Stimulated activated CD8-positive, alpha-beta memory T cell treated with anti-CD3 and anti-CD28 coated beads, Interleukin-15, amount 100 ng/mL, for 1 hour (primary cell): Measurements from ENCODE around the gene DDX39A.
"Not testable (repeated sequence)": the region's sequence is repeated elsewhere in the genome, so short reads cannot be mapped to it uniquely, and the experiment has no call there.

ENCODE experiments used
- DNase-seq: peaks from one replicate; pipeline ENCODE4 v3.0.0-alpha.2; 2020; ENCODE audit warnings: low read depth

The DDX39A gene

DNA sequence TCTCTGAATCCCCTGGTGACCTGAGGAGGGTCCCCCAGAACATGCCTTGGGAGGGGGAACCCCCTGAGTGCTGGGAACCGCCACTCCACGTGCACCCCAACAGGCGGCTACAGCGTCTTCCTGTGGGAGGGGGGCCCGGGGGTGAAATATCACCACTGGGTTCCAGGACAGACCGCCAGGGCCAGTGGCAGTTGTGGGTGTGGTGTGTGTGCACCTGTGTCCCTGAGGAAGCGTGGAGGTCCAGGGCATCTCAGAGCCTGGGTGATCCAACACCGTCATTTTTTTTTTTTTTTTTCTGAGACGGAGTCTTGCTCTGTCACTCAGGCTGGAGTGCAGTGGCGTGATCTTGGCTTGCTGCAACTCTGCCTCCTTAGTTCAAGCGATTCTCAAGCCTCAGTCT, 33.6 kb downstream of the DDX39A start:
- no peak for DNase-seq

DNA sequence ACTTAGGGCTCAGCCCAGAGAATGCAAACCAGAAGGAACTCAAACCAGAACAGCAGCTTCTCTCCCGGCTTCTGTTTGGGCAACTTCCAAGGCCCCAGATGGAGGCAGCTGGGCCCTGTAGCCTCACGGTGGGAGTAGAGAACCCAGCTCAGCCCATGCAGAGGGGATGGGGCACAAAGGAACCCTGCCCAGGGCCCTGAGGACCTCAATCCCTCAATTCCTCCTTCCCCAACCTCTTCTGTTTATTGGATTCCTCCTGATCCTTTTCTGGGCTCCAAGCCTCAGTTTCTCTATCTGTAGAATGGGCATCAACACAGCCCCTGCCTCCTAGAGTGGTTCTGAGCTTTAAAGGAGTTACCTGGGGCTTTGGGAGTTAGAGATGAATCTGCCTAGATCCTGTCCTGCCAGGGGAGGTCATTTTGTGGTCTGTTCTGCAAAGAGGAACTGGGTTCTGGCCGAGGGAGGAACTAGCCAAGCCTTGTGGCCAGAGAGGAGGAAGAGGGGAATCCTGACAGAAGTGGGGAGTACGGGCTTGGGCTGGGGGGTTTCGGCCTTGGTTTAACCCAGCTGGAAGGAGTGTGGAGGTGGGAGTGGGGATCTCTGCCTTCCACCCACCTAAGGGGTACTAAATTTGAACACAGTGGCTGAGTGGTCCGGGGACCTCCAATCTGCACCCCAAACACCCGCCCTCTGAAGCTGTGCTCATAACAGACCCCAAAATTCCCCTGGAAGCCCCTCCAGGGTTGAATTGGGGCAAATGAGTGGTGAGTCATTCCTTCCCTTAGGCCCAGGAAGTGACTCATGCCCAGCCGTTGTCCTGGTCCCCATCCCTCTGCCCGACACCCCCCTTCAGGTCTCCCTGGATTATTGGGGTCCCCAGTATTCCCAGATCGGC, 35.2 kb downstream of the DDX39A start:
- no peak for DNase-seq

DNA sequence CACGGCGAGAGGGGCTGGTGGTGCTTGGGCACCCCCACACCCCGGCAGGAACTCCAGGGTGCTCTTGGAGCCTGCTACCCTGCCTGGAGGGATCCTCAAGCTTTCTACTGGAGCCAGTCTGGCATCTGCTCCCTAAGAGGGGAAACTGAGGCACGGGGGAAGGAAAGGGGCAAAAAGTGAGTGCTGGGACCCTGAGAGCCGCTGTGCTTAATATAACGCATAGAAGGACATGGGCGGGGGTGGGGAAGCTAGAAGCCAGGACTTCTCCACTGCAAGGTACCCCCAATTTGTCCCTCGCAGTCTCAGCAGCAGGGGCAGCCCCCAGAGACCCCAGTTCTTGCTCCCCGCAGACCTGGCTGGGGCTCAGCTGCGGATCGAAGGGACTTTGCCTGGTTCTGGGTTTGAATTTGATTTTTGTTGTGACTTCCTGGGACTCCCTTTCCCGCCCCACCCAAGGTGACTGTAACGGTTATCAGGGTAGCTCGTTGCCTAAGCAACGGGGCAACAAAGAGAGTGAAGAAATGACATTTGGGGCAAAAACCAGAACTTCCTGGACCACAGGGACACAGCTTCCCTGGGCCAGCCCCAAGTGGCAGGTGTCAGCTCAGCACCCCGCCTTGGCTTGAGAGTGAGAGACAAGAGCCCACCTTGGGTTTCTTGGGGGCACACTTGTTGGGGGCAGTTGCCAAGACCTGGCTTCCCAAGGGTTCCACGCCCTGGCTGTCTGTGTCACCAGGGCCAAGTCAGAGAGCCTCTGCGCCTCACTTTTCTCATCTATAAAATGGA, 37.3 kb downstream of the DDX39A start:
- peak; percentile 59 for DNase-seq

DNA sequence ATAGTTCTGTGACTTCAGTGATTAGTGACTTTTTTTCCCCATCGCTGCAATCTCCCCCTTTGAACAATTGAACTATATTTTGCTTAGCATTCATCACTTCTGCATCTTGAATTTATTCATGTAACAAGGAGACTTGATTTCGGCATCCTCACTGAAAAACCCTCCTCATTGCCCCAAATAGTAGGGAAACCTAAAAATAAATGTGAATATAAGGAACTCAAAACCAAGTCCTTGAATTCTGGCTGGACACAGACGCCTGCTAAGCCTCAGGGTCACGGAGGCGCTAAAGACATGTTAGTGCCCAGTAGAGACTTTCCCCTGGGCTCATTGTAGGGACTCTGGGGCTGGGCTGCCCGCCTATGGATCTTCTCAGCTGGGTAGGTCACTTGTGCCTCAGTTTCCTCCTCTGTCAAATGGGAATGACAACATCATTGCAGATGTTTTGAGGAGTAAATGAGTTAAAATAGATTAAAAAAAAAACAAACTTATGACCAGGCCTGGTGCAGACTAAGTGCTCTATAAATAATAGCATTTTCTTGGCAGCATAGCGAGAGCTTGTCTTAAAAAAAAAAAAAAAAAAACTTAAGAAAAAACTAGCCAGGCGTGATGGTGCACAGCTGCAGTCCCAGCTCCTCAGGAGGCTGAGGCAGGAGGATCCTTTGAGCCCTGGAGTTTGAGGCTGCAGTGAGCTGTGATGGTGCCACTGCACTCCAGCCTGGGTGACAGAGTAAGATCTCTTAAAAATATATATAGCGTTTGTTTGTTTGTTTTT, 39.7 kb downstream of the DDX39A start:
- DNase-seq: no peak

DNA sequence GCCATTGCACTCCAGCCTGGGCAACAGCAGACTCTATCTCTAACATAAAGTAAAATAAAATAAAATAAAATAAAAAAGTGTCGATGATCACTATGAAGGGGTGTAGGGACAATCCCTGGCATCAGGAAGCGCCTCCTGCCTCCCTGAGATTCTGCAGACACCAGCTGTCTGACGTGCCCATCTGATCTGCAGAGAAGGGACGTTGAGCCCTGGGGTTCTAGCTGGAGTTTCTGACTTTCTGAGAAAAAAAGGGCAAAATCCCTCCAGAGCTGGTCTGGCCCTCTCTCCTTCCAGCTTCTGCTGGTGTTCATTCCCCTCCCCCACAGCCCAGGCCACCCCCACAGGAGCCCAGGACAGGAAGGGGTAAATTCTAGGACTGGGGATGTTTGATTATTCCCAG, 40.3 kb downstream of the DDX39A start:
- DNase-seq: no peak

DNA sequence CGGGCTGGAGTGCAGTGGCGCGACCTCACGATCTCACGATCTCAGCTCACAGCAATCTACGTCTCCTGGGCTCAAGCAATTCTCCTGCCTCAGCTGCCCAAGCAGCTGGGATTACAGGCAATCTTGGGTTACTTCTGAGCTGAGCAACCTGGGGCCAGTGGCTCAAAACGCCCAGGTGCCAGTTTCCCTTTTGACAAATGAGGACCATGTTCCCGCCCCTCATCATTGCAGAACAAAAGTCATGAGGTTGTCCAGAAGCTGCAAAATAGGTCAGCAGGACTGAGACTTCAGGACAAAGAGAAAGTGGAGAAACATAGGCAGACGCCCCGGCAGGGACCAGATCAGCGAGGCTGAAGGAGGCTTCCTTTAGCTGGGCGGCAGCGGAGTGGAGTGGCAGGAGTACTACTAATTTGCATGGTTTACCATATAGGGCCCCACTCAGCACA, 41.2 kb downstream of the DDX39A start:
- DNase-seq: no peak

DNA sequence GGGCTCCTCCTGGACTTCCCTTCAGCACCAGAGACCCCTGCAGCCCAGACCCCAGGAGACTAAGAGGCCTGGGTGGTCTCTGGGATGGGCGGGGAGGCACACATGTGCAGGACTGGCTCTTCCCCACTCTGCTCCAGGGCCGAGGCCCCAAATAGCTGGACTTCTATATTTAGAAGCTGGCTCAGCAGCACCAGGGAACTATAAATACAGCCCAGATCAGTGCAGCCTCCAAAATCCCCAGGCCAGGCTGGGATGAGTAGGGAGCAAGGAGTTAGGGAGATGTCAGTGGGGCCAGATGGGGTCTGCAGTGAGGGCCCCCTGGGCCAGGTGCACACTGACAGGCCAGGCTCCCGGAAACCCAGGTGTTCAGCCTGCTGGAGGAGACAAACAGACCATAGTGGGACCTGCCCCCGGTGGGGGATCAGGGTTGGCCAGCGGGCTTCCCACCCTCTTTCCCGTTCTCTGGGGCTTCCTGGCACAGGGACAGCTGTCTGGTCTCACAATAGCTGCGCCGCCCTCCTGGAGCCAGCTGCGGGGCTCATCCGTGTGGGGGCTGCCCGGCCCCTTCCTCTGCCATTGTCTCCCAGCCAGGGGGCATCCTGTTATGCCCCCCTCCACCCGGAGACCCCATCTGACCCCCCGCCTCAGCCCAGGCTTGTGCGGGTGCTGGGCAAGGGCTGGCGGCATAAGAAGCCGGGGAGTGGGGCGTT, 43.4 kb downstream of the DDX39A start:
- no peak for DNase-seq

DNA sequence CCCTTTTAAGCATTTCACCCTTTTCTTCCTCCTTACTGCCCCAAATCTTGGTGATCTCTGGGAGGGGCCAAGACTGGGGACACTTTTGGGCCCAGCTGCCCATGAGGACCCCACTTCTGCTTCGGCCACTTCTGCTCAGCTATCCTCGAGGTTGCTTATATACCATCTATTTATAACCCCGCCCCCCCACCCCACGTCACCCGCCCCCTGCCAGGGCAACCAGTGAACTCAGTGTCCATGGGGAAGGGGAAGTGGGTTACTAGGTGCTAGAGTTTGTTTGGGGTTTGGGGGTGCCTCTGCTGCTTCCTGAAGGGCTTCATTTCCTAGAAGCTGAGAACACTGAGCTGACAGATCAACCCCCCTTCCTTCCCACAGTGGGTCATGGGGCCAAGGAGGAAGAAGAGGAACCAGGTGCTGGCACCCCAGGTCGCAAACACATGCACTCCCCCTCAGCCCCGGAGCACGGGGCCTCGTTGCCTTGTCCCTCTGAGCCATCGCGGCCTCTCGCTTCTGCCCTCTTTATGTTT, 44.0 kb downstream of the DDX39A start:
- peak; percentile 59 for DNase-seq

DNA sequence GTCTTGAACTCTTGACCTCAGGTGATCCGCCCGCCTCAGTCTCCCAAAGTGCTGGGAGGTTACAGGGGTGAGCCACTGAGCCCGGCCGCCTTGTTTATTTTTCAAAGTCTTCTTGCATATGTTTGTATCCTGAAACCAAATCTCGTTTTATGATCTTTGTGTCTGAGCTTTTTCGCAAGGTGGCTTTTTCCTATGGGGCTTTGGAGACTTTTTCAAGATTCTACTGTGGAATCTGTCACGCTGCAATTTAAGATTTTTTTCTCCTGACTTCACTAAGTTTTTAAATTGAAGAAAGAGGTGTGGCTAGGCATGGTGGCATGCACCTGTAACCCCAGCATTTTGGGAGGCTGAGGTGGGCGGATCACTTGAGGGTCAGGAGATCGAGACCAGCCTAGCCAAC, 44.8 kb downstream of the DDX39A start:
- not testable (repeated sequence) for DNase-seq

DNA sequence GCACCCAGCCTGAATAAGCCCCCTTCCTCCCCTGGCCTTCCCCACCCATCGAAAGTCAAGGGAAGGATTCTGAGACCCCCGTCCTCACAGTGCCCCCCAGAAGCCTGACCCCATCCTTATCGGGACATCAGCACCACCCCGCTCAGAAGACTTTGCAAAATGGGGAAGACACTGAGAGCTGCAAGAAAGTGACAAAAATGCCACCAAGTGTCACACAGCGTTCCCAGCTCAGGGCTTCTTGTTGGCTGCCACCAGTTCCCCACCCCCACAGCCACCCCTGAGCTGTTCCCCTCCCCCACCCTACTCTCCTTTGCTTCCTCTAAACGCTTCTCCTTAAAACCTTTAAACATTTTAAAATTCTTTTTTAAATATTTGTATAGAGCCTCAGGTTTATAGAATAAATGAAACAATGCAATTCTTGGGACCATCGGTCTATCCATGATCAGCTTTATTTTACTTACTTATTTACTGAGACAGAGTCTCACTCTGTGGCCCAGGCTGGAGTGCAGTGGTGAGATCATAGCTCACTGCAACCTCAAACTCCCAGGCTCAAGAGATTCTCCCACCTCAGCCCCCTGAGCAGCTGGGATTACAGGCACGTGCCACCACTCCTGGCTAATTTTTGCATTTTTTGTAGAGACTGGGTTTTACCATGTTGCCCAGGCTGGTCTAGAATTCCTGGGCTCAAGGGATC, 46.6 kb downstream of the DDX39A start:
- DNase-seq: not testable (repeated sequence)

DNA sequence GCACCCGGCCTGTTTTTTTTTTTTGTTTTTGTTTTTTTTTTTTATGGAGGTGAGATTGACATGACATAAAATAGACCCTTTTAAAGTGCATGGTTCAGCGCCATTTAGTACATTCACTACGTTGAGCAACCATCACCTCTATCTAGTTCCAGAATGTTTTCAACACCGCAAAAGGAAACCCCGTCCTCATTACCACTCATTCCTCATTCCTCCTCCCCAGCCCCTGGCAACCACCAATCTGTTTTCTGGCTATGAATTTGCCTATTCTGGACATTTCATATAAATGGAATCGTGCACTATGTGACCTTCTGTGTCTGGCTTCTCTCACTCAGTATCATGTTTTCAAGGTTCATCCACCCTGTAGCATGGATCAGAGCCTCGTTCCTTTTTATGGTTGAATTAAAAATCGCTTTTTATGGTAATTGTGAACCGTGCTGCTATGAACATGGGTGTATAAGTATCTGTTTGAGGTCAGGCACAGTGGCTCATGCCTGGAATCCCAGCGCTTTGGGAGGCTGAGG, 47.8 kb downstream of the DDX39A start:
- DNase-seq: no peak

DNA sequence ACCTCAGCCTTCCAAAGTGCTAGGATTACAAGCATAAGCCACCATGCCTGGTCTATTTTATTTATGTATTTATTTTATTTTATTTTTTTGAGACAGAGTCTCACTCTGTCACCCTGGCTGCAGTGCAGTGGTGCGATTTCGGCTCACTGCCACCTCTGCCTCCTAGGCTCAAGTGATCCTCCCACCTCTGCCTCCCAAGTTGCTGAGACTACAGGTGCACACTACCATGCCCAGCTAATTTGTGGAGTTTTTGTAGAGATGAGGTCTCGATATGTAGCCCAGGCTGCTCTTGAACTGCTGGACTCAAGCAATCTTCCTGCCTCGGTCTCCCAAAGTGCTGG, 48.2 kb downstream of the DDX39A start:
- DNase-seq: no peak

DNA sequence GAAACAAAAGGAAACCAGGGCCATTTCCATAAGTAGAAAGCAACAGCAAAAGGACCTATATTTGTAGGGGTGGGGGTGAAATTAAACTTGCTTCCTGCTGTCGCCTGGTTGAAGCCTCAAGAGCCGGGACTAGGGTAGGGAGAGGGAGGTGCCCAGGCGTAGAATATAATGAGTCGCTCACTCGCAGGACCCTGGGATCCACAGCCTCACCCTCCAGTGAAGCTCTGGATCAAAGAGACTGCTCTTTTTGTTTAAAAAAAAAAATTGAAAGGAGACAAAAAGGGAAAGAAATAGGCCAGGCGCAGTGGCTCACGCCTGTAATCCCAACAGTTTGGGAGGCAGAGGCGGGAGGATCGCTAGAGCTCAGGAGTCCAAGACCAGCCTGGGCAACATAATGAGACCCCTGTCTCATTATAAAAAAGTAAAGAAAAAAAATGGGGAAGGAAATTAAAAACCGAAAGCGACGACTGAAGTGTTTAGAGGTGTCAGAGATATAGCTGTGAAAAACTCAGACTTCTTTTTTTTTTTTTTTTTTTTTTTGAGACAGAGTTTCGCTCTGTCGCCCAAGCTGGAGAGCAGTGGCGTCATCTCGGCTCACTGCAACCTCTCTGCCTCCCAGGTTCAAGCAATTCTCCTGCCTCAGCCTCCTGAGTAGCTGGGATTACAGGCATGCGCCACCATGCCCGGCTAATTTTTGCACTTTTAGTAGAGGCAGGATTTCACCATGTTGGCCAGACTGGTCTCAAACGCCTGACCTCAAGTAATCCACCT, 48.8 kb downstream of the DDX39A start:
- DNase-seq: no peak

DNA sequence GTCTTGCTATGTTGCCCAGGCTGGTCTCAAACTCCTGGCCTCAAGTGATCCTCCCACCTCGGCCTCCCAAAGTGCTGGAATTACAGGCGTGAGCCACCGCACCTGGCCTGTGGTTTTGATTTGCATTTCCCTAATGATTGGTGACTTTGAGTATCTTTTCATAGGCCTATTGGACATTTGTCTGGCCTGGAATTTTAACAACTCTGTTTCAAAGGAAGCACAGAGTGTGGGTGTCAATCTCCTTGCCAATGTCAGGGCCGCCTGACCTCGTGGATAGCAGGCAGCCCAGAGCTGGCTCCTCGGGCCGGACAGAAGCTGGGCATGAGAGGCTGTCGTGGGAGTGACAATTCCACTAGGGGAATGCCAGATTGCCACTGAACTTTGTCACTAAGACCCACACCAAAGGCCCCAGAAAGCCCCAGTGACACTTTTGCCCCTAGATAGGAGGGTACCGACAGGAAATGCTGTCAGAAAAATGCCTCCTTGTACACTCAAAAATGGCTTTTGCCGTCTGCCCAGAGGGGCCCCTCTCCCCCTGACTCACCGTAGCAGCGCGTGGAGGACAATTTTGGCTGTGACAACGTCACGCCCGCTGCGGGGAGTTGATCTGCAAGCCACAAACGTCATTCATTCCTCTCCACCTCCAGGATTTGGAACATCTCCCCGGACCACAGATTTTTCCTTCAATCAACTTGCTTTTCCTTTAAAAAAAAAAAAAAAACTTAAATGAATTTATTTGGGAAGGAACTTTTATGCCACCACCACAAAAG, 49.6 kb downstream of the DDX39A start:
- DNase-seq: peak; percentile 76

DNA sequence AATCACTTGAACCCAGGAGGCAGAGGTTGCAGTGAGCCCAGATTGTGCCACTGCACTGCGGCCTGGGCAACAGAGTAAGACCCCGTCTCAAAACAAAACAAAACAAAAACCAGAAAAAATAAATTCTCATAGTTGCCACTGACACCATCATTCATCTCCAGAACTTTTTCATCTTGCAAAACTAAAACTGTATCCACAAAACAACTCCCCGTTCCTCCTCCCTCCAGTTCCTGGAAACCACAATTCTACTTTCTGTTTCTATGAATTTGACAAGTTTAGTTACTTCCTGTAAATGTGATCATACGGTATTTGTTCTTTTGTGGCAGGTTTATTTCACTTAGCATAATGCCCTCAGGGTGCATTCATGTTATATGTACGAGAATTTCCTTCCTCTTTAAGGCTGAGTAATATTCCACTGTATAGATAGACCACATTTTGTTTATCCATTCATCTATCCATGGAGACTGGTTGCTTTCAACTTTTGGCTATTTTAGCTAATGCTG, 51.1 kb downstream of the DDX39A start:
- no peak for DNase-seq

DNA sequence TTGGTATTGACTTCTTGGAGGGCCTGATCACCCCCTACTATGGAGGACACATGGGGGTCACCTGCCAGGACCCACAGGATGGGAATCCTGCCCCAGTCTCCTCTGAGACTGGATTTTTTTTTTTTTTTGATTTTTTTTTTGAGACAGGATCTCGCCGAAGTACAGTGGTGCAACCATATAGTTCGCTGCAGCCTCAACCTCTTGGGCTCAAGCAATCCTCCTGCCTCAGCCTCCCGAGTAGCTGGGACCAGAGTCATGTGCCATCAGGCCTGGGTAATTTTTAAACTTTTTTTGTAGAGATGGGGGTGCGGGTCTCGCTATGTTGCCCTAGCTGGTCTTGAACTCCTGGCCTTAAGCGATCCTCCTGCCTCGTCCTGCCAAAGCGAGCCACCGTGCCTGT, 52.1 kb downstream of the DDX39A start:
- no peak for DNase-seq

DNA sequence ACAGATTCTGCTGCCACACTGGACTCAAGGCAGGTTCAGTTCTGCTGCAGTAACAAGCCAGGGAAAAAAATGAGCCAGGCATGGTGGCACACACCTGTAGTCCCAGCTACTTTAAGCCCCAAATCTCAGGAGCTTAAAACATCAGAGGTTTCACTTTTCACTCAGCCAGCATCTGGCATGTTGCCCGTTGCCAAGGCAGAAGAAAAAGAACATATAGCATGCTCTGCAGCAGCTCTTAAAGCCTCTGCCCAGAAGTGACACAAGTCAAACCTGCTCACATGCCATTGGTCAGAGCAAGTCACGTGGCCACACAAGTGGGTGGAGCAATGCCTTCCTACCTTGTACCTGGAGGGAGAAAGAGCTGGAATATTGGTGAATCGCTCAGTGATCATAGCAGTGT, 52.6 kb downstream of the DDX39A start:
- DNase-seq: peak; percentile 78

DNA sequence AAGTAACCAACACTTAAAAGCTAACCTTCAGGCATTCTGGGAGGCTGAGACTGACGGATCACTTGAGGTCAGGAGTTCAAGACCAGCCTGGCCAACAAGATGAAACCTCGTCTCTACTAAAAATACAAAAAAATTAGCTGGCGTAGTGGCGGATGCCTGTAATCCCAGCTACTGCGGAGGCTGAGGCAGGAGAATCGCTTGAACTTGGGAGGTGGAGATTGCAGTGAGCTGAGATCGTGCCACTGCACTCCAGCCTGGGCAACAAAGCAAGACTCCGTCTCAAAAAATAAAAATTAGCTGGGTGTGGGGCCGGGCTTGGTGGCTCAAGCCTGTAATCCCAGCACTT, 55.1 kb downstream of the DDX39A start:
- not testable (repeated sequence) for DNase-seq
